ENCODE results near the gene PCGF3. TPM values are rescaled to one million over a fixed set of nuclear protein-coding genes. Genes with fewer than 3 reads are reported as not detected.
A peak's percentile ranks its signal among the peaks of the same experiment; 100 is the strongest.

PCGF3 gene
- total and polyA plus RNA-seq, 12 donors: 17.5 to 50.8 (median 21.9) TPM

DNA sequence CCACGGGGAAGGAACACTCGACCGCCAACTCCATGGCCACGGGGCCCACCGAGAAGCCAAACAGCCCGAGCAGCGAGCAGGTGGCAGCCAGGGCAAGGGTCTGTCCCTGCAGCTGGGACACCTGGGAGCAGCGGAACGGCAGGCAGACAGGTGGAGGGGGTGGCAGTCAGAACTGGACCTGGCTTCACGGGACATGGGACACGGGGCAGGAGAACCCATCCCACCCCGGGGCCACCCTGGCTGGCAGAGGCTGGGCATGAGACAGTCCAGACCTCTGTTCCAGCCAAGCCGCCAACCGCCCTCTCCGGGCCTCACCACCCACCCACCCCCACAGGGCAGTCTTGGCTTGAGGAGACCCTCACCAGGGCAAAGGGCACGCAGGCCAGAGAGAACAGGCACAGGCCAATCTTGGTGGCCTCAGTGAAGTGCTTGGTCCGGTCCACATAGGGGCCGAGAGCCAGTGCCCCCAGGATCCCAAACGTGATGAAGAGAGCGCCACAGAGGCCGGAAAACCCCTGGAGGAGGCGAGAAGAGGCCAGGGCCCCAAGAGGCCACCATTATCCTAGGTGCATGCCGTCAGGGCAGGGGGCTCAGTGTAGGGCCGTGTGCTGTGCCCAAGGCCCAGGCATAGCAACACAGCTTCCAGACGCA lies 22.3 kb upstream of the PCGF3 start:
- peaks cover 28 to 49% (median 42%) of the 10 kb centered on the region in 9 donors for H3K4me1 ChIP-seq
- peak overlapping the region in 3 of 10 donors; percentile 22 to 62 (median 39) for H3K27ac ChIP-seq
- H3K27me3 ChIP-seq: no peaks in the 10 kb centered on the region
- no peak overlapping the region for H3K4me3 ChIP-seq
- TF ChIP-seq, protein P1, sequence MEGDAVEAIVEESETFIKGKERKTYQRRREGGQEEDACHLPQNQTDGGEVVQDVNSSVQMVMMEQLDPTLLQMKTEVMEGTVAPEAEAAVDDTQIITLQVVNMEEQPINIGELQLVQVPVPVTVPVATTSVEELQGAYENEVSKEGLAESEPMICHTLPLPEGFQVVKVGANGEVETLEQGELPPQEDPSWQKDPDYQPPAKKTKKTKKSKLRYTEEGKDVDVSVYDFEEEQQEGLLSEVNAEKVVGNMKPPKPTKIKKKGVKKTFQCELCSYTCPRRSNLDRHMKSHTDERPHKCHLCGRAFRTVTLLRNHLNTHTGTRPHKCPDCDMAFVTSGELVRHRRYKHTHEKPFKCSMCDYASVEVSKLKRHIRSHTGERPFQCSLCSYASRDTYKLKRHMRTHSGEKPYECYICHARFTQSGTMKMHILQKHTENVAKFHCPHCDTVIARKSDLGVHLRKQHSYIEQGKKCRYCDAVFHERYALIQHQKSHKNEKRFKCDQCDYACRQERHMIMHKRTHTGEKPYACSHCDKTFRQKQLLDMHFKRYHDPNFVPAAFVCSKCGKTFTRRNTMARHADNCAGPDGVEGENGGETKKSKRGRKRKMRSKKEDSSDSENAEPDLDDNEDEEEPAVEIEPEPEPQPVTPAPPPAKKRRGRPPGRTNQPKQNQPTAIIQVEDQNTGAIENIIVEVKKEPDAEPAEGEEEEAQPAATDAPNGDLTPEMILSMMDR (IDR thresholded peaks at IDR 0.05): no peak
- WGBS, 2 donors: 81 to 84% methylated on average over 25 of the region's 25 CpGs
- H3K9me3 ChIP-seq: no peaks in the 10 kb centered on the region
- intact Hi-C loops (cut with DNase I): loop anchor here in 1 of 10 donors (10.0 kb wide), 1 partner anchor 251 kb away; the partner anchor contains the start of genes GAK and TMEM175
- DNase-seq: no peak
- ATAC-seq: peak in 3 of 8 donors; percentile 0 to 2 (median 1)
- peaks cover 0 to 6% (median 0%) of the 10 kb centered on the region in 9 donors for H3K36me3 ChIP-seq

DNA sequence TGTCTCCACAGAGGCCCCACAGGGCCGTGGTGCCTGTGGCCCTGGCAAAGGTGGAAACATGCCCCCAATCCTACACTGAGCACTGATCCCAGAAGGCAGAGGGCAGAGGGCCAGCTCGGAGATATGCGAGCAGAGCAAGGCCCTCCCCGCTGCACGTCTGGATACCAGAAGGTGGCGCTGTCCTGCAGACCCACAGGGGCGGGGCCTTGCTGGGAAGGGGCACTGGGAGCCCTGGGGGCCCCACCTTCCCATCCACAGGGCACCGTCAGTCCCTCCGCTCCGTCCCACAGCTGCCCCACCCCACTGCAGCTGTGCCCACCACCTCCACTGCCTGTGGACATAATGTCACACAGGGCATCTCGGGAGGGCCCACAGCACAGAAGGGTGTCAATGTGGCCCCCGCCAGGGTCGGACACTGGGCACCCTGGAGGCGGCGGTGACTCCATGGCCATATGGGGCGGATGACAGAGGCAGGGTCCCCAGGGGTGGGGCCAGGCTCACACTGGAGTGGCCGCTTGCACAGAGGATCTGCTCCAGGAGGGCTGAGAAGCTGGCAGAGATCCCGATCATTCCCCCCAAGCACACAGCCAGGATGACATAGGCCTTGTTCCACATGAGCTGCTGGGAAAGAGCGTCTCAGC lies 21.5 kb upstream of the PCGF3 start:
- intact Hi-C loops (cut with DNase I): loop anchor here in 1 of 10 donors (10.0 kb wide), 1 partner anchor 251 kb away; the partner anchor contains the start of genes GAK and TMEM175
- Histone ChIP-seq H3K9me3 (no peaks in the 10 kb centered on the region), H3K36me3 (peaks cover 0 to 6% (median 0%) of the 10 kb centered on the region in 9 donors), H3K4me3 (no peak overlapping the region), H3K27ac (peak overlapping the region in 3 of 10 donors; percentile 22 to 62 (median 39)), H3K27me3 (no peaks in the 10 kb centered on the region), H3K4me1 (peaks cover 30 to 53% (median 46%) of the 10 kb centered on the region in 9 donors)
- TF ChIP-seq, protein P1 (IDR thresholded peaks at IDR 0.05): peak; percentile 45 to 85 (median 73)
- WGBS, 2 donors: 43 to 55% methylated on average over 19 of the region's 19 CpGs
- peak; percentile 74 for DNase-seq
- ATAC-seq: peak in 7 of 8 donors; percentile 12 to 46 (median 41)

- H3K4me3 ChIP-seq: no peak overlapping the region
- no peak for DNase-seq
- peaks cover 0 to 6% (median 0%) of the 10 kb centered on the region in 9 donors for H3K36me3 ChIP-seq
- intact Hi-C loops (cut with DNase I): loop anchor here in 1 of 10 donors (10.0 kb wide), 1 partner anchor 250 kb away; the partner anchor contains the start of genes GAK and TMEM175
- H3K4me1 ChIP-seq: peaks cover 30 to 60% (median 52%) of the 10 kb centered on the region in 9 donors
- no peaks in the 10 kb centered on the region for H3K9me3 ChIP-seq
- TF ChIP-seq, protein P1 (IDR thresholded peaks at IDR 0.05): no peak
- peak overlapping the region in 1 of 10 donors; percentile 22 for H3K27ac ChIP-seq
- no peak for ATAC-seq
- WGBS, 2 donors: 90 to 92% methylated on average over 21 of the region's 21 CpGs
- H3K27me3 ChIP-seq: no peaks in the 10 kb centered on the region
Measured at GRCh38 chr4:684623-685327, 20.9 kb upstream of the PCGF3 start.
